Trophoblast cell (in vitro differentiated cells and primary cell): Measurements from ENCODE around the gene AFDN.

ENCODE experiments used
- DNase-seq, 2 donors: peaks; one replicate each; pipeline ENCODE4 v3.0.0-alpha.2; 2016
- H2AFZ ChIP-seq: 2 replicates; pipeline ENCODE4 v1.6.1; 2013; ENCODE audit warnings: low read length, moderate library complexity, mild to moderate bottlenecking; ENCODE audit not compliant: insufficient read depth, poor library complexity
- H2AK5ac ChIP-seq: 2 replicates; pipeline ENCODE4 v1.6.1; 2013; ENCODE audit warnings: mild to moderate bottlenecking, low read length
- H2BK120ac ChIP-seq: 2 replicates; pipeline ENCODE4 v1.6.1; 2013; ENCODE audit warnings: low read length, mild to moderate bottlenecking, moderate library complexity; ENCODE audit not compliant: insufficient read depth, poor library complexity
- H2BK12ac ChIP-seq: 2 replicates; pipeline ENCODE4 v1.6.1; 2013; ENCODE audit warnings: mild to moderate bottlenecking, low read length, moderate library complexity
- H2BK5ac ChIP-seq: 2 replicates; pipeline ENCODE4 v1.6.1; 2013; ENCODE audit warnings: low read length, low read depth, moderate library complexity, mild to moderate bottlenecking; ENCODE audit not compliant: poor library complexity
- H3K14ac ChIP-seq: 2 replicates; pipeline ENCODE4 v1.6.1; 2013; ENCODE audit warnings: mild to moderate bottlenecking, low read length
- H3K18ac ChIP-seq: 2 replicates; pipeline ENCODE4 v1.6.1; 2013; ENCODE audit warnings: mild to moderate bottlenecking, low read length
- H3K23ac ChIP-seq: 2 replicates; pipeline ENCODE4 v1.6.1; 2013; ENCODE audit warnings: low read length
- H3K27ac ChIP-seq: 2 replicates; pipeline ENCODE4 v1.5.1; 2013; ENCODE audit warnings: low read depth, mild to moderate bottlenecking, inconsistent platforms, low read length, moderate library complexity
- H3K27me3 ChIP-seq: 2 replicates; pipeline ENCODE4 v1.6.1; 2013; ENCODE audit warnings: inconsistent platforms, mild to moderate bottlenecking, low read length, moderate library complexity; ENCODE audit not compliant: insufficient read depth
- H3K36me3 ChIP-seq, 2 experiments: 1 replicate in 1 of 2; 2 replicates in 1 of 2; pipeline ENCODE4 v1.6.1; 2013; ENCODE audit warnings: low read length in 2 of 2, mild to moderate bottlenecking in 2 of 2, moderate library complexity in 1 of 2; ENCODE audit not compliant: insufficient read depth in 2 of 2, control insufficient read depth in 1 of 2
- H3K4ac ChIP-seq: 2 replicates; pipeline ENCODE4 v1.6.1; 2013; ENCODE audit warnings: low read depth, mild to moderate bottlenecking, low read length, moderate library complexity
- H3K4me1 ChIP-seq, 2 experiments: 1 replicate in 1 of 2; 2 replicates in 1 of 2; pipeline ENCODE4 v1.6.1; 2013; ENCODE audit warnings: low read length in 2 of 2, mild to moderate bottlenecking in 2 of 2, moderate library complexity in 1 of 2; ENCODE audit not compliant: insufficient read depth in 2 of 2, control insufficient read depth in 1 of 2
- H3K4me2 ChIP-seq: 2 replicates; pipeline ENCODE4 v1.6.1; 2013; ENCODE audit warnings: inconsistent platforms, mild to moderate bottlenecking, low read length, moderate library complexity
- H3K4me3 ChIP-seq: 2 replicates; pipeline ENCODE4 v1.5.1; 2013; ENCODE audit warnings: mild to moderate bottlenecking, low read depth, low read length, inconsistent platforms
- H3K79me1 ChIP-seq: one replicate; pipeline ENCODE4 v1.6.1; 2013; ENCODE audit warnings: low read length
- H3K79me2 ChIP-seq: 2 replicates; pipeline ENCODE4 v1.6.1; 2013; ENCODE audit warnings: low read length, mild to moderate bottlenecking; ENCODE audit not compliant: control insufficient read depth, insufficient read depth, poor library complexity
- H3K9ac ChIP-seq: 2 replicates; pipeline ENCODE4 v1.6.1; 2013; ENCODE audit warnings: mild to moderate bottlenecking, low read length
- H3K9me3 ChIP-seq: 2 replicates; pipeline ENCODE4 v1.6.1; 2013; ENCODE audit warnings: low read depth, mild to moderate bottlenecking, control low read depth, inconsistent platforms, low read length; ENCODE audit not compliant: insufficient read depth
- H4K12ac ChIP-seq: 2 replicates; pipeline ENCODE4 v1.6.1; 2013; ENCODE audit warnings: low read depth, mild to moderate bottlenecking, low read length, moderate library complexity
- H4K8ac ChIP-seq: 2 replicates; pipeline ENCODE4 v1.6.1; 2013; ENCODE audit warnings: low read depth, mild to moderate bottlenecking, low read length, moderate library complexity
- H4K91ac ChIP-seq: one replicate; pipeline ENCODE4 v1.6.1; 2013; ENCODE audit warnings: low read depth, mild to moderate bottlenecking, low read length, moderate library complexity
- WGBS: extraction: QIAGEN DNeasy Blood & Tissue Kit; methylation state at CpG from one replicate; pipeline ENCODE4 v1.1.7; 2013; ENCODE audit warnings: missing lambda C conversion rate; ENCODE audit not compliant: insufficient read length, insufficient coverage; ENCODE audit errors: extremely low coverage; 5-methylcytosine and 5-hydroxymethylcytosine counted together

Gene AFDN

DNA sequence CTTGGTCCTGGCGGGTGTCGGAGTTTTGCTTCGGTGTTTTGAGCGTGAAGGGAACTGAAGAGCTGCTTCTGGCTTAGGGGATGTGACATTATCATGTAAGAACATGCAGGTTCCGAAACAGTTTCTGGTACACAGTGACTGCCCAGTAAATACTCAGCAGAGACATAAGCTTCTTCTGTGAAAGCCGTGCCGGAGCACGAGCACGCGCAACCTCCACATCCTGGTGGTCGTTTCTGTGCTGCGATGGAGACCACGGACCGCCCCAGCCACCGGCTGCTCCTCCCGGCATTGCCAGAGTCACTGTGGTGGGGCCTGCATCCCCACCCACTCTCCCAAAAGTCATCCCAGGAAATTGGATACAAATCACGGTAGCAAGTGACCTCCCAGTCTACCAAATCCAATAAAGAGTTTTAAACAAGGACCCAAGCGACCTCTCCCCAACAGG, 189.5 kb downstream of the AFDN start:
- no CpG with 5 or more reads among the region's 18 CpGs for WGBS
- Histone ChIP-seq H3K23ac (no peak overlapping the region), H3K18ac (no peak overlapping the region), H3K4me1 (peaks cover 4 to 6% of the 10 kb centered on the region in 2 experiments), H3K79me2 (no peaks in the 10 kb centered on the region), H2AK5ac (no peak overlapping the region), H3K4me2 (no peak overlapping the region), H3K14ac (no peak overlapping the region), H2BK5ac (no peak overlapping the region), H4K8ac (no peak overlapping the region), H2AFZ (no peak overlapping the region), H3K79me1 (no peaks in the 10 kb centered on the region), H2BK120ac (no peak overlapping the region), H3K27ac (no peak overlapping the region), H4K12ac (no peak overlapping the region), H4K91ac (no peak overlapping the region), H3K36me3 (no peaks in the 10 kb centered on the region), H3K9me3 (peaks cover 8% of the 10 kb centered on the region), H3K27me3 (no peaks in the 10 kb centered on the region), H2BK12ac (no peak overlapping the region), H3K9ac (no peak overlapping the region), H3K4me3 (no peak overlapping the region), H3K4ac (no peak overlapping the region)
- DNase-seq = no peak

- H3K79me1 ChIP-seq = no peaks in the 10 kb centered on the region
- H4K12ac ChIP-seq = no peak overlapping the region
- H2AK5ac ChIP-seq = no peak overlapping the region
- no peak overlapping the region for H3K18ac ChIP-seq
- H3K36me3 ChIP-seq = no peaks in the 10 kb centered on the region
- no CpG with 5 or more reads among the region's 18 CpGs for WGBS
- no peaks in the 10 kb centered on the region for H3K79me2 ChIP-seq
- no peak overlapping the region for H3K4me3 ChIP-seq
- no peak for DNase-seq
- H4K91ac ChIP-seq = no peak overlapping the region
- H2AFZ ChIP-seq = no peak overlapping the region
- H4K8ac ChIP-seq = no peak overlapping the region
- no peak overlapping the region for H3K4me2 ChIP-seq
- H3K4me1 ChIP-seq = peaks cover 4 to 6% of the 10 kb centered on the region in 2 experiments
- peaks cover 8% of the 10 kb centered on the region for H3K9me3 ChIP-seq
- no peak overlapping the region for H2BK12ac ChIP-seq
- peak overlapping the region; percentile 34 for H3K14ac ChIP-seq
- no peak overlapping the region for H2BK5ac ChIP-seq
- H3K27me3 ChIP-seq = no peaks in the 10 kb centered on the region
- H3K23ac ChIP-seq = no peak overlapping the region
- no peak overlapping the region for H3K4ac ChIP-seq
- no peak overlapping the region for H2BK120ac ChIP-seq
- no peak overlapping the region for H3K9ac ChIP-seq
- no peak overlapping the region for H3K27ac ChIP-seq
Observed at GRCh38 chr6:168016721-168017525, 190.2 kb downstream of the AFDN start.

DNA sequence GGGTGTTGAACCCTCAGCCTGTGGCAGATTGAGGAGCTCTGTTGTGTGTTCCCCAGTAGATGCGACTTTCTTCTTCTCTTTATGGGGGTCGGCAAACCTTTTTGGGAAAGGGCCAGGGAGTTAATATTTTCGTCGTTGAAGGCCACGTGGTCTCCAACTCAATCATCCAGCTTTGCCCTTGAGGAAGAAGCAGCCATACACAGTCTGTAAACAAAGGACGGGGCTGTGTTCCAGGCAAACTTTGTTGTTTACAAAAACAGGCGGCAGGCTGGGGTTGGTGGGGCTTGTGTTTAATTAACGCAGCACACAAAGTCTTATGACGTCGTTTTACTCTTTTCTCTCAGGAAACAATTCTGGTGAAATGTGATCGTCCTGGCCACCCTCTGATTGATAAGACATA, 190.9 kb downstream of the AFDN start:
- no peak overlapping the region for H4K91ac ChIP-seq
- H3K4me1 ChIP-seq = peaks cover 4 to 6% of the 10 kb centered on the region in 2 experiments
- DNase-seq = no peak
- no peak overlapping the region for H2BK120ac ChIP-seq
- no peaks in the 10 kb centered on the region for H3K27me3 ChIP-seq
- no peak overlapping the region for H4K12ac ChIP-seq
- H2BK12ac ChIP-seq = no peak overlapping the region
- no peak overlapping the region for H2AK5ac ChIP-seq
- H3K9ac ChIP-seq = no peak overlapping the region
- no CpG with 5 or more reads among the region's 11 CpGs for WGBS
- no peak overlapping the region for H4K8ac ChIP-seq
- no peak overlapping the region for H2BK5ac ChIP-seq
- peaks cover 4% of the 10 kb centered on the region for H3K9me3 ChIP-seq
- H3K4me3 ChIP-seq = no peak overlapping the region
- no peaks in the 10 kb centered on the region for H3K36me3 ChIP-seq
- no peak overlapping the region for H3K23ac ChIP-seq
- H3K27ac ChIP-seq = no peak overlapping the region
- no peaks in the 10 kb centered on the region for H3K79me2 ChIP-seq
- H2AFZ ChIP-seq = no peak overlapping the region
- H3K4ac ChIP-seq = no peak overlapping the region
- no peak overlapping the region for H3K14ac ChIP-seq
- no peaks in the 10 kb centered on the region for H3K79me1 ChIP-seq
- H3K18ac ChIP-seq = no peak overlapping the region
- no peak overlapping the region for H3K4me2 ChIP-seq

- no peak overlapping the region for H4K8ac ChIP-seq
- H3K14ac ChIP-seq = no peak overlapping the region
- H3K4me1 ChIP-seq = peaks cover 4 to 6% of the 10 kb centered on the region in 2 experiments
- no peak overlapping the region for H2BK5ac ChIP-seq
- no peak overlapping the region for H2BK120ac ChIP-seq
- no peak overlapping the region for H4K91ac ChIP-seq
- no peaks in the 10 kb centered on the region for H3K27me3 ChIP-seq
- H3K9ac ChIP-seq = no peak overlapping the region
- peaks cover 4% of the 10 kb centered on the region for H3K9me3 ChIP-seq
- no CpG with 5 or more reads among the region's 15 CpGs for WGBS
- no peak overlapping the region for H2AFZ ChIP-seq
- no peak overlapping the region for H3K27ac ChIP-seq
- H2AK5ac ChIP-seq = no peak overlapping the region
- H3K79me1 ChIP-seq = no peaks in the 10 kb centered on the region
- H3K79me2 ChIP-seq = no peaks in the 10 kb centered on the region
- H4K12ac ChIP-seq = no peak overlapping the region
- H3K36me3 ChIP-seq = no peaks in the 10 kb centered on the region
- H3K4me2 ChIP-seq = no peak overlapping the region
- no peak overlapping the region for H3K23ac ChIP-seq
- H3K4ac ChIP-seq = no peak overlapping the region
- H2BK12ac ChIP-seq = no peak overlapping the region
- DNase-seq = no peak
- no peak overlapping the region for H3K4me3 ChIP-seq
- no peak overlapping the region for H3K18ac ChIP-seq
Observed at GRCh38 chr6:168018664-168019063, 192.0 kb downstream of the AFDN start.
